ENCODE data around the gene RRBP1.

RRBP1 gene

DNA sequence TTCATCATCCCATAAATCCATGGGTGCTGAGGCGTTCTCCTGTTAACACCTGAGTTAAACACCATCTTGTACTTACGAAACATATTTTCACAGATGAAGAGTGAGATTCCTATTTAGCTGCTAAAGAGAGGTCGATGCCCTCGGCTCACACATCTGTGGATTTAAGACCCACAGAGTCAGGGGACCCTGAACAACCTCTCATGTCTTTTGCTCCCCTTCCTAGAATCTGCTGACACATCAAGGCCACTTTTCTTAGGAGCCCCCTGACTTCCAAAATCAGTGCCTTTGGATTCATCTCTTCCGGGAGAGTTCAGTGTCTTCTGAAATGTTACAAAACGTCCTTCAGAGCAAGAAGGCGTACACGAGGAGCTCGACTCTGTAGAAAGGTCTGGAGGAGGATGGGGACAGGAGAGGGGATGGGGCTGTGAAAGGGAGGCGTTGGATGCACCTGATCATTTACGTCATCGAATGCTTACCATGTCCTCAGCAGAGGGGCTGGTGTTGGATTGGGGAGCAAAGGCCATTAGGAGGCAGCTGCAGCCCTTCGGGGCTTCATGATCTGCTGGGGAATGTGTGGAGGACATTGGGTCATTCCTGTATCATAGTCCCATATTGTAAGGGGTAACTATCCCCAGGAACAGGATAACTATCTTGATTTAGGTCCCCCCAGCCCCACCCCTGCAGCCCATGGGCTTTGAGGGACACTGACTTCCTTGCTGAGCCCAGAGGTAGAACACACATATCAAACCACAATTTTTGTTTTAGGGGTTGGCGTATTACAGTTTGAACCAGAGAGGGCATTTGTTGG lies 40.7 kb upstream of the RRBP1 start:
- H3K4me1 ChIP-seq (ENCODE audit: low read length): no peaks in the 10 kb centered on the region
- TF ChIP-seq EZH2phosphoT487 (IDR thresholded peaks at IDR 0.05; ENCODE audit: low read depth): no peak
- TF ChIP-seq, protein P1, sequence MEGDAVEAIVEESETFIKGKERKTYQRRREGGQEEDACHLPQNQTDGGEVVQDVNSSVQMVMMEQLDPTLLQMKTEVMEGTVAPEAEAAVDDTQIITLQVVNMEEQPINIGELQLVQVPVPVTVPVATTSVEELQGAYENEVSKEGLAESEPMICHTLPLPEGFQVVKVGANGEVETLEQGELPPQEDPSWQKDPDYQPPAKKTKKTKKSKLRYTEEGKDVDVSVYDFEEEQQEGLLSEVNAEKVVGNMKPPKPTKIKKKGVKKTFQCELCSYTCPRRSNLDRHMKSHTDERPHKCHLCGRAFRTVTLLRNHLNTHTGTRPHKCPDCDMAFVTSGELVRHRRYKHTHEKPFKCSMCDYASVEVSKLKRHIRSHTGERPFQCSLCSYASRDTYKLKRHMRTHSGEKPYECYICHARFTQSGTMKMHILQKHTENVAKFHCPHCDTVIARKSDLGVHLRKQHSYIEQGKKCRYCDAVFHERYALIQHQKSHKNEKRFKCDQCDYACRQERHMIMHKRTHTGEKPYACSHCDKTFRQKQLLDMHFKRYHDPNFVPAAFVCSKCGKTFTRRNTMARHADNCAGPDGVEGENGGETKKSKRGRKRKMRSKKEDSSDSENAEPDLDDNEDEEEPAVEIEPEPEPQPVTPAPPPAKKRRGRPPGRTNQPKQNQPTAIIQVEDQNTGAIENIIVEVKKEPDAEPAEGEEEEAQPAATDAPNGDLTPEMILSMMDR (IDR thresholded peaks at IDR 0.05; ENCODE audit: low read depth, low read length): no peak
- no peaks in the 10 kb centered on the region for H3K36me3 ChIP-seq (replicated peaks; ENCODE audit: low read depth, low read length)
- H2AFZ ChIP-seq (ENCODE audit: low read depth, low read length): no peak overlapping the region
- H3K9me3 ChIP-seq (ENCODE audit: insufficient read depth, low read length): no peaks in the 10 kb centered on the region
- no peaks in the 10 kb centered on the region for H3K79me2 ChIP-seq (ENCODE audit: low read length)
- no peak overlapping the region for H3K27ac ChIP-seq (ENCODE audit: low read length)
- H3K27me3 ChIP-seq (ENCODE audit: low read depth, low read length): peaks cover 46% of the 10 kb centered on the region
- no peak overlapping the region for H3K4me3 ChIP-seq (ENCODE audit: low read length)
- H3K9ac ChIP-seq (ENCODE audit: low read length): no peak overlapping the region
- H3K4me2 ChIP-seq (ENCODE audit: low read length): no peak overlapping the region
- no peaks in the 10 kb centered on the region for H4K20me1 ChIP-seq (ENCODE audit: insufficient read depth, low read length)

DNA sequence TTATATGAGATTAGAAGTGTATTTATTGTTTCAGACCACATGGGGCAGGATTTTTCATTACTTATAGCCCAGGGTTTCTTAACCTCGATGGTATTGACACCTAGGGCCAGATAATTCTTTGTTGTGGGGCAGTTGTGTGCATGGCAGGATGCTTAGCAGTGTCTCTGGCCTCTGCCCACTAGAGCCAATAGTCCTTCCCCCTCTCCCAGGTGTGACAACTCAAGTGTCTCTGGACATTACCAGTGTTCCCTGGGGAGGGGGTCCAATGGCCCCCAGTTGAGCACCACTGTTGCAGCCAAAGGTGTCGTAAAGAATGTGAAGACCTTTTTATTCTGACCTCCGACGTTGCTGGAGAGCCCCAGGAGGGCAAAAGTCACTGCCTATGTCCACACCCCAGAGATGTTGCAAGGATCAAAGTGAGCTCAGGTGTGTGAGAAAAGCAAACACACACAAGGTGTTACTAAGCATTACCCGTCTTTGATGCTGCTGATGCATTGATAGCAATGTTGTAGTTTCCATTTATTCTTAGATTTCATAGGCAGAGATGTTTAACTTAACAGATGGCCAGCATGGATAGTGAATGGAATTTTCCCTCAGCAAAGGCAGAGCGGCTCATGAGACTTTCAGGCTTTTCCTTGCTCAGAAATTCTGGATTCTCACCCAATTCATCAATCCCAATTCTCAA lies 39.9 kb upstream of the RRBP1 start:
- H3K79me2 ChIP-seq (ENCODE audit: low read length): no peaks in the 10 kb centered on the region
- TF ChIP-seq, protein P1 (IDR thresholded peaks at IDR 0.05; ENCODE audit: low read depth, low read length): peak; percentile 25
- TF ChIP-seq EZH2phosphoT487 (IDR thresholded peaks at IDR 0.05; ENCODE audit: low read depth): no peak
- peaks cover 45% of the 10 kb centered on the region for H3K27me3 ChIP-seq (ENCODE audit: low read depth, low read length)
- H3K27ac ChIP-seq (ENCODE audit: low read length): no peak overlapping the region
- H3K9ac ChIP-seq (ENCODE audit: low read length): no peak overlapping the region
- H3K4me3 ChIP-seq (ENCODE audit: low read length): no peak overlapping the region
- no peaks in the 10 kb centered on the region for H3K36me3 ChIP-seq (replicated peaks; ENCODE audit: low read depth, low read length)
- no peaks in the 10 kb centered on the region for H3K4me1 ChIP-seq (ENCODE audit: low read length)
- H3K4me2 ChIP-seq (ENCODE audit: low read length): no peak overlapping the region
- no peaks in the 10 kb centered on the region for H4K20me1 ChIP-seq (ENCODE audit: insufficient read depth, low read length)
- H2AFZ ChIP-seq (ENCODE audit: low read depth, low read length): no peak overlapping the region
- no peaks in the 10 kb centered on the region for H3K9me3 ChIP-seq (ENCODE audit: insufficient read depth, low read length)

- Histone ChIP-seq H3K36me3 (replicated peaks; ENCODE audit: low read depth, low read length) (no peaks in the 10 kb centered on the region), H3K4me1 (ENCODE audit: low read length) (no peaks in the 10 kb centered on the region), H2AFZ (ENCODE audit: low read depth, low read length) (no peak overlapping the region), H3K4me2 (ENCODE audit: low read length) (no peak overlapping the region), H4K20me1 (ENCODE audit: insufficient read depth, low read length) (no peaks in the 10 kb centered on the region), H3K79me2 (ENCODE audit: low read length) (no peaks in the 10 kb centered on the region), H3K27me3 (ENCODE audit: low read depth, low read length) (peaks cover 38% of the 10 kb centered on the region), H3K4me3 (ENCODE audit: low read length) (no peak overlapping the region), H3K9me3 (ENCODE audit: insufficient read depth, low read length) (no peaks in the 10 kb centered on the region), H3K27ac (ENCODE audit: low read length) (no peak overlapping the region), H3K9ac (ENCODE audit: low read length) (no peak overlapping the region)
- TF ChIP-seq EZH2phosphoT487 (IDR thresholded peaks at IDR 0.05; ENCODE audit: low read depth): no peak
- TF ChIP-seq, protein P1 (IDR thresholded peaks at IDR 0.05; ENCODE audit: low read depth, low read length): no peak
These were observed 38.7 kb upstream of the RRBP1 start for GRCh38 chr20:17720755-17721154.

DNA sequence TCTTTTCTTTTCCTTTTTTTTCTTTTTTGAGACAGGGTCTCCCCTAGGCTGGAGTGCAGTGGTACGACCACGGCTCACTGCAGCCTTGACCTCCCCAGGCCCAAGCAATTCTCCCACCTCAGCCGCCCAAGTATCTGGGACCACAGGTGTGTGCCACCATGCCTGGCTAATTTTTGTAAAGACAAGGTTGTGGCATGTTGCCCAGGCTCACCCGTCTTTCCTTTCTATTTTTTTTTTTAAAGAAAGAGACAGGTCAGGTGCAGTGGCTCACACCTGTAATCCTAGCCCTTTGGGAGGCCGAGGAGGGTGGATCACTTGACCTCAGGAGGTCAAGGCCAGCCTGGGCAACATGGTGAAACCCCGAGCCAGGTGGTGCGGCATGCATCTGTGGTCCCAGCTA lies 34.3 kb upstream of the RRBP1 start:
- Histone ChIP-seq H3K79me2 (ENCODE audit: low read length) (no peaks in the 10 kb centered on the region), H3K27me3 (ENCODE audit: low read depth, low read length) (peaks cover 9% of the 10 kb centered on the region), H3K9me3 (ENCODE audit: insufficient read depth, low read length) (no peaks in the 10 kb centered on the region), H2AFZ (ENCODE audit: low read depth, low read length) (no peak overlapping the region), H3K4me1 (ENCODE audit: low read length) (no peaks in the 10 kb centered on the region), H3K9ac (ENCODE audit: low read length) (no peak overlapping the region), H3K27ac (ENCODE audit: low read length) (no peak overlapping the region), H3K36me3 (replicated peaks; ENCODE audit: low read depth, low read length) (no peaks in the 10 kb centered on the region), H3K4me3 (ENCODE audit: low read length) (no peak overlapping the region), H4K20me1 (ENCODE audit: insufficient read depth, low read length) (no peaks in the 10 kb centered on the region), H3K4me2 (ENCODE audit: low read length) (no peak overlapping the region)
- TF ChIP-seq, protein P1 (IDR thresholded peaks at IDR 0.05; ENCODE audit: low read depth, low read length): no peak
- TF ChIP-seq EZH2phosphoT487 (IDR thresholded peaks at IDR 0.05; ENCODE audit: low read depth): no peak

Measured in OCI-LY3 (cell line).